NB4 (cell line): ENCODE results near the gene COTL1.

Experiments
- CTCF ChIP-seq: IDR thresholded peaks from one replicate; pipeline ENCODE4 v1.5.1; 2012; ENCODE audit warnings: low read depth, low read length
- MYC ChIP-seq: IDR thresholded peaks from 2 replicates; pipeline ENCODE4 v1.6.1; 2011; ENCODE audit warnings: low read depth, low read length
- POLR2A ChIP-seq: IDR thresholded peaks from 2 replicates; pipeline ENCODE4 v1.6.1; 2011; ENCODE audit warnings: mild to moderate bottlenecking; ENCODE audit not compliant: insufficient read length; ENCODE audit errors: extremely low read depth

- TF ChIP-seq CTCF (no peak), POLR2A (no peak), MYC (no peak)
These were observed 73.7 kb downstream of the COTL1 start for GRCh38 chr16:84544031-84544773.
